ENCODE measurements around the gene MED27. TPM values are rescaled to one million over a fixed set of nuclear protein-coding genes. Genes with fewer than 3 reads are reported as not detected.

MED27 gene
- total and polyA plus RNA-seq, 10 of the 15 experiments (the other 5 are each of a cell fraction or from before 2014, with no cell fraction given), result 20.3 to 50.3 (median 35.5) TPM

DNA sequence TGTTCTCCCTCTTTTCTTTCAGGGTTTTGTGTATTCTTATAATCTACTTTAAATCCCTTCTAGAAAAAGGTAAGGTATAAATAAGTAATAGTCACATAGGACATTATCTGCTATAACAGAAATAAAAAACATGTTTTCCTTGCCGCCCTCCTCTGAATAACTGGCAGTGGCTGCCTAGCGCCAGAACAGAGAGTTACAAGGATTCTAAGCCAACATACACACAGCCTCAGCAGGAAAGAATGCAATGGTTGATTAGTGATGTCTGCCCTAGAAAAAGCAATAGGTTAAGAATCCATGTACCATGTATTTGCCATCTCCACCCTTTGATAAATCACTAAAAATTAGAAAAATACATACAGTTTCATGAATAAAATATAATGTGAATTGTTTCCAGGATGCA is 4.9 kb downstream of the MED27 start:
- Histone ChIP-seq H3K27ac (ENCODE audit: control insufficient read depth, insufficient read depth) (no peak overlapping the region), H3K4me3 (no peak overlapping the region), H3K79me2 (ENCODE audit: control insufficient read depth, insufficient read depth, low read length) (peaks cover 15% of the 10 kb centered on the region), H3K9ac (ENCODE audit: control insufficient read depth, insufficient read depth, low read length) (no peak overlapping the region), H4K20me1 (ENCODE audit: control insufficient read depth, insufficient read depth) (no peaks in the 10 kb centered on the region; the same call in 1 of the 2 replicates), H2AFZ (ENCODE audit: control insufficient read depth, low read depth, low read length) (no peak overlapping the region), H3K36me3 (ENCODE audit: control insufficient read depth in 2 of 2, insufficient read depth in 2 of 2, low read length in 1 of 2) (0 out of 4 replicates have a peak, but pooled peaks cover 0 to 7% of the 10 kb centered on the region in 2 experiments), H3K4me2 (ENCODE audit: control insufficient read depth, insufficient read depth) (no peak overlapping the region), H3K27me3 (replicated peaks in 1 of 2; ENCODE audit: control insufficient read depth in 2 of 2, insufficient read depth in 2 of 2, low read length in 1 of 2) (no peaks in the 10 kb centered on the region), H3K4me1 (ENCODE audit: control insufficient read depth, insufficient read depth, low read length) (peaks cover 5% of the 10 kb centered on the region; the same call in 1 of the 2 replicates), H3K9me3 (replicated peaks; ENCODE audit: control insufficient read depth, insufficient read depth, low read length) (no peaks in the 10 kb centered on the region)
- RAD21 ChIA-PET (ENCODE audit: unreplicated experiment), result no interaction called here
- TF ChIP-seq BRCA1 (IDR thresholded peaks at IDR 0.05; ENCODE audit: low read depth, low read length) (no peak), SUZ12 (IDR thresholded peaks at IDR 0.05; ENCODE audit: unreplicated experiment) (no peak), MYB (IDR thresholded peaks at IDR 0.05; ENCODE audit: borderline replicate concordance, low read depth, low read length) (no peak), SP1 (IDR thresholded peaks at IDR 0.05; ENCODE audit: low read depth, low read length) (no peak), JUNB (IDR thresholded peaks at IDR 0.05) (no peak), DPF2 (IDR thresholded peaks at IDR 0.05) (no peak)
- TF ChIP-seq, protein P1, sequence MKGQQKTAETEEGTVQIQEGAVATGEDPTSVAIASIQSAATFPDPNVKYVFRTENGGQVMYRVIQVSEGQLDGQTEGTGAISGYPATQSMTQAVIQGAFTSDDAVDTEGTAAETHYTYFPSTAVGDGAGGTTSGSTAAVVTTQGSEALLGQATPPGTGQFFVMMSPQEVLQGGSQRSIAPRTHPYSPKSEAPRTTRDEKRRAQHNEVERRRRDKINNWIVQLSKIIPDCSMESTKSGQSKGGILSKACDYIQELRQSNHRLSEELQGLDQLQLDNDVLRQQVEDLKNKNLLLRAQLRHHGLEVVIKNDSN (IDR thresholded peaks at IDR 0.05; ENCODE audit: borderline replicate concordance, extremely low read length, insufficient read depth, low read depth, low read length), result no peak
- CTCF ChIA-PET, result no interaction called here
- SMC1A ChIA-PET (ENCODE audit: uncharacterized antibody, unreplicated experiment), result interaction anchor here (1.2 kb wide), 1 partner anchor 16 kb away, joined by 4 read pairs; no protein-coding TSS in a partner anchor
- intact Hi-C loops (cut with micrococcal nuclease; ENCODE audit: unreplicated experiment), result no loop called here
- 100% methylated on average over 2 of the region's 2 CpGs for WGBS (ENCODE audit: insufficient coverage, insufficient replicate concordance, low lambda C conversion rate, missing lambda C conversion rate)
- POLR2A ChIA-PET, result no interaction called here
- in situ Hi-C loops (cut with MboI), result no loop called here
- DNase-seq (ENCODE audit: low read depth, low spot score) (no peak), FAIRE-seq (no peak), ATAC-seq (no peak)
- BruUV-seq (replicated peaks), result no TSS peak
